NB4 (cell line): ENCODE results near the gene FOXD4L6.
"Not testable (repeated sequence)": the region's sequence is repeated elsewhere in the genome, so short reads cannot be mapped to it uniquely, and the experiment has no call there.

Experiments
- POLR2A ChIP-seq: IDR thresholded peaks from 2 replicates; pipeline ENCODE4 v1.6.1; 2011; ENCODE audit warnings: mild to moderate bottlenecking; ENCODE audit not compliant: insufficient read length; ENCODE audit errors: extremely low read depth
- TF ChIP-seq, protein P1 (sequence below): IDR thresholded peaks from 2 replicates; pipeline ENCODE4 v1.6.1; 2011; ENCODE audit warnings: low read depth, low read length

DNA sequence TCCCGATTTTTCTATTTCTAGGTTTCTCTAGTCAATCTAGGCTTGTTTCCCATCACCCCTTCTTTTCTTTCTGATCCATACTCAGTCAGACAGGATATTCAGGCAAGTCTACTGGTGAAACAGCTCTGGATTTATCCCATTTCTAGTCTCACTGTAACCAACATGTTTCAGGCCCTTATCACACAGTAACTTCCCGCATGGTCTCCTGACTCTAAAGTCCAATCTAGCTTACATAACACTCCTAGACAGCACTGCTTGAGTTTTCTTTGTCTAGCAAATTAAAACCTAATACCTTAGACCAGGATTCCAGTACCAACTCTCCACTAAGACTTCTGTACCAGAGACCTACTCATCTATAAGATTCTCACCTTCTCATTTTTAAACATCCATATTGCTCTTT, 13.4 kb upstream of the FOXD4L6 start:
- TF ChIP-seq, protein P1, sequence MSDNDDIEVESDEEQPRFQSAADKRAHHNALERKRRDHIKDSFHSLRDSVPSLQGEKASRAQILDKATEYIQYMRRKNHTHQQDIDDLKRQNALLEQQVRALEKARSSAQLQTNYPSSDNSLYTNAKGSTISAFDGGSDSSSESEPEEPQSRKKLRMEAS, result not testable (repeated sequence)
- not testable (repeated sequence) for TF ChIP-seq POLR2A
